Measurements from ENCODE around the gene MTA1.

- no peak for TF ChIP-seq CTCF (IDR thresholded peaks at IDR 0.05; ENCODE audit: low read depth, low read length, poor library complexity, severe bottlenecking)
- no peak for TF ChIP-seq EZH2phosphoT487 (IDR thresholded peaks at IDR 0.05; ENCODE audit: borderline replicate concordance, low read length)
Measured at GRCh38 chr14:105436402-105436801, 16.8 kb downstream of the MTA1 start.
